ENCODE results near the gene RIPOR2.

The RIPOR2 gene

DNA sequence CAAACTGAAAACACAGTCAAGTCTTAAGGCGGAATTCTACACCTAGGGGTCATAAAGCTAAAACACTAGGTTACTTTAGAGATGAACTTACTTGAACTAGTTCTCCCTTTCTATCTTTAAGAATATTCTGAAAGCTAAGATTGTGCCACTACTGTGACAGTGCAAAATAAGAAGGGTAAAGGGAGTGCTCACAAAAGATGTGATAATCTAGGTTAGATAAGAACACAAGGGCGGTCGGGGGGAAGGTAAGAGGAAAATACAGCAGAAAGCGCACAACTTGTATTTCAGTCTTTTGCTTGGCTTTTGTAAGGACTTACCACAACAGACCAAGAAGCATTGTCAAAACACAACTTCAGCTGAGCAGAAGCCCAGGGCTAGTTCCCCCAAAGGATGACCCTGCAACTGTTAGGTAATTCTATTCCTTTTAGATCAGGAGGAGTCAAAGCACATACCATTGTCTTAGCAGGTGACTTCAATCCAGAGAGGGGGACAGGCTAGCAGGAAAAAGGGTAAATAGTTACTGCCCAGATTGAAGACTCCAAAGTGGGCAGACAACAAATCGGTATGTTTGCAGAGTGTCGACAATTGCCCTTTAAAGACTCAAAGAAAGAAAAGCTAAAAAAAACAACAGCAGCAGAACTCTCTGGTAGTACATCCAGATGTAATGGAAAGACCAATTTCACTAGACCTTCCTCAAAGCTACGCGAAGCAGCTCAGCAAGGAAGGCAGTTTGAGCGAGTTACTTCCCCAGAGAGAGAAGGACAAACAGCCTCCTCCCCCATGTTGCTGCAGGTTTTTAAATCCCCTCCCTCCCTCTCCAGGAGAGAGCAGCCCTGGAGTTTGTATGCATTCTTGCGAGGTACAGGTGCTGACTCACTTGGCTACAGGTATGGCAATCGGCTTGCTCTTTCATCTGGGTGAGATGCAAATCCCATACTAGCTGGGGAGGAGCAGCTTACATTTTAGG, 59.0 kb downstream of the RIPOR2 start:
- DNase-seq (ENCODE audit: low read depth, low spot score): no peak

DNA sequence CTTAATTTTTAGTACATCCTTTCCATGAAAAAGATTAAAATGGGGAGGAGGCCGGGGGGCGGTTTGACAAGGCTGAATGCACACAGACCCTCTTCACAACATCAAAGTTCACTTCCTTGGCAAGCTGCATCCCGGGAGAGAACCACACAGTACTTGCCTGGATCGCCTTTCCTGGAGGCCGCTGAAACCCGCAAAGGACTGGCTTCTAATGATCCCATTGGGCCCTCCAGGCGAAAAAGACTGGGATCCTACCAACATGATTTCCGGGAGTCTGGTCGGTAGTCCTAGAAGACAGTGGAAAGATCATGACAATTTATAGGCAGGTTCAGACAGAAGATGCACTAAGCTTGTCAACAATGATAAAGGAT, 60.2 kb downstream of the RIPOR2 start:
- DNase-seq (ENCODE audit: low read depth, low spot score): no peak

GRCh38 chr6:24874776-24875533, 60.8 kb downstream of the RIPOR2 start:
- DNase-seq (ENCODE audit: low read depth, low spot score): no peak

DNA sequence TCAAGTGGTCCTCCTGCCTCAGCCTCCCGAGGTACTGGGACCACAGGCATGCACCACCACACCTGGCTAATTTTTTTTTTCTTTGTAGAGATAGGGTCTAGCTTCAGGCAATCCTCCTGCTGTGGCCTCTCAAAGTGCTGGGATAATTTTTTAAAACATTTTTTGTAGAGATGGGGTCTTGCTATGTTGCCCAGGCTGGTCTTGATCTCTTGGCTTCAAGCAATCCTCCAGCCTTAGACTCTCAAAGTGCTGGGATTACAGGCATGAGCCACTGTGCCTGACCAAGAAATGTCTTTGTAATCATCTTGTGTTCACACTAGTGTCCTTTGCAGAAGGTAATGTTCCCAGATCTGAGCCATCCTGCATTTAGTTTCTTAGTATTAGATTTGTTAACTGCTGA, 61.6 kb downstream of the RIPOR2 start:
- DNase-seq (ENCODE audit: low read depth, low spot score): no peak

DNA sequence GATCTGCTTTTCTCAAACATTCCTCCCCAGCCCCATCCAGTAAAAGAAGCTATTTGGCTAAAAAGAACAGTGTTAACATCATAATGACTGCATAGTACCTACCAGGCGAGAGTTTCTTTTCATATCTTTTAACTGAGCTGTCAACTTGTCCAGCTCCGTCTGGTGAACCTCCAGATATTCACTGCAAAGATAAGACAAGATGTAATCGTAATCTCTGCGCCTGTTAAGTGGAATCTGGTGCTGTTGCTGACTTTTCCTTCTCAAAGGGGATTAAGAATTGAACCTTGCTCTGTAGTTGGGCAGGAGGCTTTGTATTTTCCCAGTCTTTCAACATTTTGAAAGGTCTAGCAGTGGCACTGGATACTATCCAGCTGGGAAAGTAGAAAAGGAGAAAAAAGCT, 63.0 kb downstream of the RIPOR2 start:
- no peak for DNase-seq (ENCODE audit: low read depth, low spot score)

DNA sequence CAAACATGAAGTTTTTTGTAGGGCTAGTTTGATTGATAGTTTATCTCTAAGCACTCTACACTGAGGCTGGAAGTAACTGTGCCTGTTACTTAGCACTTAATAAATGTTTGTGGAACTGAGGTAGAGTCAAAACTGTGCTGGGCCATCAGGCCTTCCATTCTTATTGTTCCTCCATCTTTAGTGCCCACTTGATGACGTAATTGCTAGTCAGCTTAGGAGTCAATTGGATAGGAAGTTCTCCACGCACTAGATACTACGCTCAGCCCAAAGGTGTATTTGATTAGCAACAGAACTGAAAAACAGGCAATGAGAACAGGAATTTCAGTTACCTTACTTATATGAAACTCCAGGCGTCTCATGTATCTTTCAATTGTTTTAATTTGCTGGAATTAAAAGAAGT, 67.0 kb downstream of the RIPOR2 start:
- no peak for DNase-seq (ENCODE audit: low read depth, low spot score)

- no peak for DNase-seq (ENCODE audit: low read depth, low spot score)
These were observed 68.6 kb downstream of the RIPOR2 start for GRCh38 chr6:24867104-24867703.

GRCh38 chr6:24865161-24865560, 70.6 kb downstream of the RIPOR2 start:
- DNase-seq (ENCODE audit: low read depth, low spot score): no peak

DNA sequence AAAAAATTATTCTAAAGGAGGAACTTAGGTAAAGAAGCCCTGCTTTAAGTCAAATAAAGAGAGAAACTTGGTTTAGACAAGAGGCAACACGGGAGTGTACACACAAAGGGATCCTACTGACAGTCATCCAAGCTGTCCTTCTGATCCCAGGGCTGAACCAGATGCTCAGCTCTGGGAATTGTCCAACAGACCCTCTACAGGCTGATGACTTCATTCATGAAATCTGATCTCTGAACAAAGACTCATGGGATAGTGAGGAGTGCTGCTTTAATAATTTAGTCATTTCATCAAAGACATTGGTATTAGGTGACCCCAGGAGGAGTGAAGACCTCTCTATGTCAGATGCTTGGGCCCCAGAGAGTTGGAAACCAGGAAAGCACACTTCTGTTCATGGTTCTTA, 71.4 kb downstream of the RIPOR2 start:
- no peak for DNase-seq (ENCODE audit: low read depth, low spot score)

- no peak for DNase-seq (ENCODE audit: low read depth, low spot score)
These were observed 73.8 kb downstream of the RIPOR2 start for GRCh38 chr6:24861934-24862333.

- no peak for DNase-seq (ENCODE audit: low read depth, low spot score)
These were observed 76.1 kb downstream of the RIPOR2 start for GRCh38 chr6:24859608-24860200.

DNA sequence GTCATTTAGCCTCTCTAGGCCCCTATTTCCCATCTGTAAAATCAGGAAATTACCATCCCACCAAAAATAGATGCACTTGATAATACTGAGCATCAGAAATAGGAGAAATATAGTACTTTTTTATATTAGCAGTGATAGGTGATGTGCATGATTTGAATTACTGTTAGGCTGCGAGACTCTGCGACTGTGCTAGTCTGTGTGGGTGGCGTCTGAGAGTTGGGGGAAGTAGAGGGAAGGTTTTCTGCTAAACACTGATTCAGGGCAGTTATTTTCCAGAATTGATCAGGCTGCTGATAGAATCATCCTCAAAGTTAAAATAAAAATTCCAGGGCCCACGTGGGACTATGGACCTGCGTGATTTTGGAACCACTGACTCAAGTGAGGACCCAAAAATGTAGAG, 76.6 kb downstream of the RIPOR2 start:
- DNase-seq (ENCODE audit: low read depth, low spot score): no peak

DNA sequence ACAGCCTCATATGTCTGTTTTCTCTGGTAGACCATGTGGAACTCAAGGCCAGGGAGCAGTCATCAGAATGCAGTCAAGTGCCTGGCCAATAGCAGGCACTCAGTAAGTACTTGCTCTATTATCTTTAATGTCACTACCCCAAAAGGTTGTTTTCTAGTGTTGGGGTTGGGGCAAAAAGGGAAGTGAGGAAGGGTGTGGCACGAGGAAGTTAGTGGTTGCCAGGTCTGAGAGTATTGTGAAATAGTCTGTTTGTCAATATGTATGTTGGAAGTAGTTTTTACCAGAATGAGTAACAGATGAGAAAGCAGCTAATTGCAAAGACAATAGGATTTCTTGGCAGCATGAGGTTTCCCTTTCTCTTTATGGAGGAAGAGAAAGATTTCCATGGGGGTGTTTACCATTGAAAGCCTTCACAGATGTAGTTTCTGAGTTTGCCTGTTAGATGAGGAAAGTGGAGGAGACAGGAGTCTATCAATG, 77.5 kb downstream of the RIPOR2 start:
- no peak for DNase-seq (ENCODE audit: low read depth, low spot score)

- no peak for DNase-seq (ENCODE audit: low read depth, low spot score)
These were observed 78.7 kb downstream of the RIPOR2 start for GRCh38 chr6:24856901-24857670.

DNA sequence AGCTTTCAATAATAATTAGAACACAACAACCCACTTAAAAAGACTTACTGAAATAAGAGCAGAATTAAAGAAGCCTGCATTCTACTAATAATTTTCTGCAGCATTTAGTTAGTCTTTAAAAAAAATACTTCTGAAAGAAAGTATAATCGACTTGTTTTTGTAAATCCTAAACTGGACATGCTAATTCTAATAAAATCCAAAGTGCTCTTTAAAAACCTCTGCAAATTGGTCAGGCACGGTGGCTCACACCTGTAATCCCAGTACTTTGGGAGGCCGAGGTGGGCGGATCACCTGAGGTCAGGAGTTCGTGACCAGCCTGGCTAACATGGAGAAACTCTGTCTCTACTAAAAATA, 79.5 kb downstream of the RIPOR2 start:
- DNase-seq (ENCODE audit: low read depth, low spot score): no peak

DNA sequence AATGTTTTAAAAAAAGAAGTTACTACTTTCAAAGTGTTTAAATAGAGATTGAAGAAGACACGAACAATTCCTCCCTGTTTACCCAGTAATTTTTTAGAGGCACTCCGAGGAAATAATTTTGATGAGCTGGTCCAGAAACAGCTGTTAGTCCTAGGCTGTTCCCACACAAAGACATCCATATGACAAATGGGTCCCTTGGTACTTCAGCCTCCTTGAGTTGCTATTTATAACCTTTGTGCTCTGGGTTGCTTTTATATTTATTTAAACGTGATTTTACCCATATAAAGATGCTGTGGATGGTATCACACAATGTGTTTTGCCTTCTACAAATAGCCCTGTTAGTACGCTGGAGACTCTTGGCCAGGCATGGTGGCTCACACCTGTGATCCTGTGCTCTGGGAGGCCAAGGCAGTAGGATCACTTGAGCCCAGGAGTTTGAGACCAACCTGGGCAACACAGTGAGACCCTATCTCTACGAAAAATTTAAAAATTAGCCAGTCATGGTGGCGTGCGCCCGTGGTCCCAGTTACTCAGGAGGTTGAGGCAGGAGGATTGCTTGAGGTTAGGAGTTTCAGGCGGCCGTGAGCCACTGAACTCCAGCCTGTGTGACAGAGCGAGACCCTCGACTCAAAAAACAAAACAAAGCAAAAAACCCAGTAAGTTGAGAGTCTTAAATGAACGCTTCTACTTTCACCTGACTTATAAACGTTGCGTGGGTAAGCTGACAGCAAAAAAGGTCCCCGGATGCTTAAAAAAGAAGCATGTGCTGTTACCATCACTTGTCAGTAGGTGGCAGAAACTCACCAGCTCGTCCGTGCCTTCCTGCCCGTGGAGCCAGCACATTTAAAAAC, 80.1 kb downstream of the RIPOR2 start:
- peak; percentile 44 for DNase-seq (ENCODE audit: low read depth, low spot score)

DNA sequence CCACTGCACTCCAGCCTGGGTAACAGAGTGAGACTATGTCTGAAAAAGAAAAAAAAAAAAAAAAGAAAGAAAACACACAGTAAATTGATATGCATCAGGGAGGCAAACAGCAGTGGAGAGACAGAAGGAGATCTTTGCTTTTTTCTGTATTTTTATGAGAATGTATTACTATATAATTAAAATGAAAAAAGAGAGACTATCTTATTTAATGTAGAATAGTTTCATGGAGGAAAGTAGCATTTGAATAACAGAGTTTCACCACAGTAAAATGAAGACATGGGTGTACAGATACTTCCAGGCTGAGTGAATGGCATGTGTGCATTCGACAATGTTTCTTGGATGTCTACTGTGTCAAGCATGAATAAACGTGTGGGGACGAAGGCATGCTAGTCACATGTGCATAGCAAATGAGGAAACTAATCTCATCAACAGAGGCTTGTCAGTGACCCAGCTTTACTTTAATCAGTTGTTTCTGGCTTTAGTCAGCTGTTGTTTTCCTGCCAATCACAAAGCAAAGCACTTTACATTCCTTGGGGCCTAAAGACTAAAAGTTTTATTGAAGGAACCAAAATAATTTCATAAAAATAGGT, 81.6 kb downstream of the RIPOR2 start:
- DNase-seq (ENCODE audit: low read depth, low spot score): no peak

GRCh38 chr6:24851086-24851485, 84.7 kb downstream of the RIPOR2 start:
- no peak for DNase-seq (ENCODE audit: low read depth, low spot score)

- DNase-seq (ENCODE audit: low read depth, low spot score): no peak
These were observed 86.0 kb downstream of the RIPOR2 start for GRCh38 chr6:24849713-24850112.

GRCh38 chr6:24848461-24848860, 87.3 kb downstream of the RIPOR2 start:
- DNase-seq (ENCODE audit: low read depth, low spot score): no peak
